Ishikawa (cell line): Measurements from ENCODE around the gene AP1S2.

Source experiments
- CEBPB ChIP-seq: IDR thresholded peaks from 2 replicates; pipeline ENCODE4 v1.6.1; 2012
- CREB1 ChIP-seq: IDR thresholded peaks from 2 replicates; pipeline ENCODE4 v1.6.1; 2012; ENCODE audit warnings: low read depth
- EGR1 ChIP-seq: IDR thresholded peaks from 2 replicates; pipeline ENCODE4 v1.6.1; 2012
- EP300 ChIP-seq: IDR thresholded peaks from 2 replicates; pipeline ENCODE4 v1.6.1; 2012; ENCODE audit warnings: borderline replicate concordance
- FOXM1 ChIP-seq: IDR thresholded peaks from 2 replicates; pipeline ENCODE4 v1.6.1; 2012; ENCODE audit warnings: low read depth, borderline replicate concordance
- MAX ChIP-seq: IDR thresholded peaks from 2 replicates; pipeline ENCODE4 v1.6.1; 2012
- NFIC ChIP-seq: IDR thresholded peaks from 2 replicates; pipeline ENCODE4 v1.6.1; 2012
- RAD21 ChIP-seq: IDR thresholded peaks from 2 replicates; pipeline ENCODE4 v1.6.1; 2012; ENCODE audit warnings: low read depth
- REST ChIP-seq: IDR thresholded peaks from 2 replicates; pipeline ENCODE4 v1.6.1; 2012; ENCODE audit warnings: low read depth, mild to moderate bottlenecking
- TAF1 ChIP-seq: IDR thresholded peaks from 2 replicates; pipeline ENCODE4 v1.6.1; 2012; ENCODE audit warnings: low read depth, mild to moderate bottlenecking
- TCF12 ChIP-seq: IDR thresholded peaks from 2 replicates; pipeline ENCODE4 v1.6.1; 2012; ENCODE audit warnings: low read depth
- TEAD4 ChIP-seq: IDR thresholded peaks from 2 replicates; pipeline ENCODE4 v1.6.1; 2012
- YY1 ChIP-seq: IDR thresholded peaks from 2 replicates; pipeline ENCODE4 v1.6.1; 2012; ENCODE audit warnings: low read depth
- ZBTB7A ChIP-seq: IDR thresholded peaks from 2 replicates; pipeline ENCODE4 v1.6.1; 2012; ENCODE audit warnings: low read depth
- TF ChIP-seq, protein P1 (sequence below): IDR thresholded peaks from 2 replicates; pipeline ENCODE4 v1.6.1; 2012

The AP1S2 gene

DNA sequence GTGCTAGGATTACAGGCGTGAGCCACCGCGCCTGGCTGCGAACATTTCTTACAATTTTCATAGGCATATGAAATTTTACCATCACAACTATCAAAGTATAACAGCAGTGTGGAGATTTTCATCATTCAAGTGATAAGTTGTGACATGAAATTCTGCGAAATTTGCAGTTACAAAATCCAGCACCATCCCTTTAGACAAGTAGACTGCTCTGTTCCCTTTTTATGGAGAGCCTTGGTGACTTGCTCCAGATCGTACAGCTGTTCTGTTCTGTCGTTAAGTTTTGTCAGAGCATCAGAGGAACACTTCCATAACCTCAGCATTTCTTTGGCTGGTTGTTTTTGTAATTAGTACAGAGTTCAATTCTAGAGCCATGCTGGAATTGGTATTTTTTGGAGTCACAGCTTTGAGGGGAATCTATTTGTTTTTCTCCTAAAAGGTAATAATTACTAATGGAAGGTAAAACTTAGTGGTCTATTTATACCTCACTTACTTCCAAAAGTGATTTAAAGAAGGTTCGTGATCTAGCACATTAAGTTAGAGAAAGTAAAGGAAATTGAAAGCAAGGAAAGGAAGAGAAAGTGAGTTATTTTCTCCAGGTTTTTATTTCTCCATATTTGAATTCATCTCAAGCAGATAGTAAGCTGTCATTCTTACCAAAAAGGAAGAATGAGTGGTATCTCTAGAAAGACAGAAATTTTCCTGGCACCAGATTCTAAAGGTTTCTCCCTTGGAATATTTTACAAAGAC lies 42.2 kb downstream of the AP1S2 start:
- TF ChIP-seq ZBTB7A (no peak), CEBPB (no peak), RAD21 (no peak), EP300 (no peak), REST (no peak), CREB1 (no peak), TEAD4 (no peak), FOXM1 (no peak), NFIC (no peak), YY1 (no peak), EGR1 (no peak), TAF1 (no peak), MAX (no peak), TCF12 (no peak)
- TF ChIP-seq, protein P1, sequence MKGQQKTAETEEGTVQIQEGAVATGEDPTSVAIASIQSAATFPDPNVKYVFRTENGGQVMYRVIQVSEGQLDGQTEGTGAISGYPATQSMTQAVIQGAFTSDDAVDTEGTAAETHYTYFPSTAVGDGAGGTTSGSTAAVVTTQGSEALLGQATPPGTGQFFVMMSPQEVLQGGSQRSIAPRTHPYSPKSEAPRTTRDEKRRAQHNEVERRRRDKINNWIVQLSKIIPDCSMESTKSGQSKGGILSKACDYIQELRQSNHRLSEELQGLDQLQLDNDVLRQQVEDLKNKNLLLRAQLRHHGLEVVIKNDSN = no peak

DNA sequence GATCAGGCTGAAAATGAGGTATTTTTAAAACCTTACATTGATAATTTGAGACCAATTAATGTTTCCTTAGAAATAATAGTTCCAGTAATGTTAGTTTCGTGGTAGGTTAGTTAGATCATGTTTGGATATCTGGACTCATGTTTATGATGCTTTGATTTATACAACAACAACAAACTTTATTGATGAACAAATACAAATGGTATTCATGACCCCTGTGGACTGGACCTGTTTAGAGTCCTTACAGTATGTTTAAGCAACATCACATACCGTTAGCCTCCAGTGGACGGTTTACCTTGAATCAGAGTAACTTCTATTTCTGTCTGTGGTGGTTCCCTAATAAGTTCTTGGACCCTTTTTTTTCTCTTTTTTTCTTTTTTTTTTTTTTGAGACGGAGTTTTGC lies 46.4 kb downstream of the AP1S2 start:
- TF ChIP-seq EP300 (no peak), YY1 (no peak), TAF1 (no peak), NFIC (no peak)

GRCh38 chrX:15804563-15804962 lies 50.0 kb downstream of the AP1S2 start:
- no peak for TF ChIP-seq NFIC
- no peak for TF ChIP-seq FOXM1
- no peak for TF ChIP-seq TAF1
- TF ChIP-seq YY1 = no peak
- no peak for TF ChIP-seq CREB1
- TF ChIP-seq TEAD4 = no peak
- TF ChIP-seq, protein P1 = no peak
- TF ChIP-seq CEBPB = no peak
- no peak for TF ChIP-seq REST
- TF ChIP-seq ZBTB7A = no peak

DNA sequence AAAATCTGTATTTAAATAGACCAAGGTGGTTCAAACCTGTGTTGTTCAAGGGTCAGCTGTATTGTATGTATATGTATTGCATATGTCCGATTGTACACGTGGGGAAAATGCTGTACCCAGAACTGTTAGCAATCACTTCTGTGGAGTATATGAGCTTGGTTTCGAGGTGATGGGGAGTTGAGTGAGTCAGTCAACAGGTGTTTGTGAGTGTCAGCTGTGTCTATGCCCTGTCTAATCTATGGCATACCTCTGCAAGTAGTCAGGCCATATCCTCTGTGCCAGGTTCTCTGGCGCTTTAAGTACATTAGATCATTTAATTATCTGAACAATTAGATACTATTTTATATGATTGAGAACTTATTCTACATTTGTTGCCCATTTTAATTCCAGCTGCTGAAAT lies 56.9 kb downstream of the AP1S2 start:
- no peak for TF ChIP-seq FOXM1
- TF ChIP-seq TEAD4 = no peak
- TF ChIP-seq YY1 = no peak
- no peak for TF ChIP-seq TAF1
- TF ChIP-seq, protein P1 = no peak
- TF ChIP-seq MAX = no peak
- TF ChIP-seq TCF12 = no peak
- TF ChIP-seq ZBTB7A = no peak
- no peak for TF ChIP-seq EGR1
- no peak for TF ChIP-seq NFIC
- no peak for TF ChIP-seq RAD21
- TF ChIP-seq REST = no peak
